ENCODE data around the gene ANKRD2.
"Not testable (repeated sequence)": the region's sequence is repeated elsewhere in the genome, so short reads cannot be mapped to it uniquely, and the experiment has no call there.

Gene ANKRD2

DNA sequence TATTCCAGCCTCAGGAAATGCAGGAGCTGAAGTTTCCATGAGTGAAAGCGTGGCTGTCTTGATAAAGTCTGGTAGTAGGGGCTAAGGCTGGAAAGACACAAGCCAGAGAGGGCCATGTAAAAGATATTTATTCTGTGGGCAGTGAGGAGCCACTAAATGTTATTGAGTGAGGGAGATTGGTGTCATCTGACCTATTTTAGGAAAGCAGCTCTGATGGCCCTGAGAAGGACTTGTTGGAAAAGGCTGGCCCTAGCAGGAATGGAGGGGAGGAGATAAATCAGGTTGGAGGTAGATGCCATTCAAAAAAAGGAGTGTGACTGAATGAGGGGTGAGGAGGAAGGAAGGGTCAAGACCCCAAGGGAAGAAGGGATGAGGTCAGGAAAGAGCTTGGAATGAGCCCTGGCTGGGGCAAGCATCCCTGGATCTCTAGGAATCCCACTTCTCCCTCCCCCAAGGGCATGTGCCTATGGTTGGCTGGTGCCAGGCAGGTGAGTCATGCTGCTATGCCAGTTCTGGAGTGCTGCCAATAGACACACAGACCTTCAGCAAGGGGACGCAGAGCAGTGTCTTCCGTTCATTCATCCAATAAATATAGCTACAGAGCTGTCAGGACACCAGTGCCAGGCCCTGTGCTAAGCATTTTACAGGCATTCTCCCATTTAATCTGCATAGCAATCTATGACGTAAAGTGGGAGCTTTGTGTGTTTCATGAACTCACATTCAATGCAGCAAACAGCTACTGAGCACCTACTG lies 2.0 kb downstream of the ANKRD2 start:
- DNase-seq, result no peak

DNA sequence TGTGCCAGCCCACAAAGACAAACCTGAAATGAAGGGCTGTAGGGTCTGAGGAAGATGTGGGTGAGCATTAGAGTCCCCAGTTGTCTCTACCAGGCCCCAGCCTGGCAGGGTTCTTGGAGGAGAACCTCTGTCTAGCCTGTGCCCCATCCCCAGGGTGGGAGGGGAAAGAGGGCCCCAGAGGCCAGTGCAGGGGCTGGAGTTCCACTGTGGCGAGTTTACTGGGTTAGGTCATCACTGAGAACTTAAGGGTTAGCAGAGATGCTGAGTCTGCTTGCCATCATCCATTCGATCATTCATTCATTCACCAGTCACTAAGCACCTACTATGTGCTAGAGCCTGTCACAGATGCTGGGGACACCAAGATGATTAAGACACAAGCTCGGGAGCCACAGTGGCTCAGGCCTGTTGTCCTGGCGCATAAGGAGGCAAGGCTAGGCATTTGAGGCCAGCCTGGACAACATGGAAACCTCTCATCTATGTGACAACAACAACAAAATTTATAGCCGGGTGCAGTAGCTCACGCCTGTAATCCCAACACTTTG lies 2.6 kb downstream of the ANKRD2 start:
- DNase-seq, result no peak

DNA sequence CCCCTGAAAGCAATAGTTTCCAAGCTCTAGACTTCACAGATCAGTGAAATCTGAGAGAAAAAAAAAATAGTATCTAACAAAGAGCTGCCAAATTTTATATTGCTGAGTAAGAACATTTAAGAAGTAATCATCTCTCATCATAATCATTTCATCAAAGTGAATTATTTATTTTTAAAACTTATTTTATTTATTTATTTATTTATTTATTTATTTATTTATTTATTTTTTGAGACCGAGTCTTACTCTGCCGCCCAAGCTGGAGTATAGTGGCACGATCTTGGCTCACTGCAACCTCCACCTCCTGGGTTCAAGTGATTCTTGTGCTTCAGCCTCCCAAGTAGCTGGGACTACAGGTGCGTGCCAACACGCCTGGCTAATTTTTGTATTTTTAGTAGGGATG lies 3.9 kb downstream of the ANKRD2 start:
- not testable (repeated sequence) for DNase-seq

DNA sequence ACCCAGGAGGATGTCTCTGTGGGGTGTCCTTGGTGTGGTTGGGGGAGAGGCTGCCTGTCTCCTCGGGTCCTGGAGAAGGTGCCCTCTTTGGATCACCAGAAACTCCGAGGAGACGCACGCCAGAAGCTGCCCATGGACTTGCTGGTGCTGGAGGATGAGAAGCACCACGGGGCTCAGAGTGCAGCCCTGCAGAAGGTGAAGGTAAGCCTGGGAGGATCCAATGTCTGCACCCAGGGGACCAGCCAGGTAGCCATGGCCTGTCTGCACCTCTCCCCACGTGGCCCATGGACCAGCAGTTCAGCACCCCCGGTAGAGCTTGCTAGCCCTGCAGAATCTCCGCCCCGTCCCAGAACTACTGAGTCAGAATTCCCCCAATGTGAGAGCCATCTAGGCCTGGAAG lies 5.1 kb downstream of the ANKRD2 start:
- DNase-seq, result no peak

DNA sequence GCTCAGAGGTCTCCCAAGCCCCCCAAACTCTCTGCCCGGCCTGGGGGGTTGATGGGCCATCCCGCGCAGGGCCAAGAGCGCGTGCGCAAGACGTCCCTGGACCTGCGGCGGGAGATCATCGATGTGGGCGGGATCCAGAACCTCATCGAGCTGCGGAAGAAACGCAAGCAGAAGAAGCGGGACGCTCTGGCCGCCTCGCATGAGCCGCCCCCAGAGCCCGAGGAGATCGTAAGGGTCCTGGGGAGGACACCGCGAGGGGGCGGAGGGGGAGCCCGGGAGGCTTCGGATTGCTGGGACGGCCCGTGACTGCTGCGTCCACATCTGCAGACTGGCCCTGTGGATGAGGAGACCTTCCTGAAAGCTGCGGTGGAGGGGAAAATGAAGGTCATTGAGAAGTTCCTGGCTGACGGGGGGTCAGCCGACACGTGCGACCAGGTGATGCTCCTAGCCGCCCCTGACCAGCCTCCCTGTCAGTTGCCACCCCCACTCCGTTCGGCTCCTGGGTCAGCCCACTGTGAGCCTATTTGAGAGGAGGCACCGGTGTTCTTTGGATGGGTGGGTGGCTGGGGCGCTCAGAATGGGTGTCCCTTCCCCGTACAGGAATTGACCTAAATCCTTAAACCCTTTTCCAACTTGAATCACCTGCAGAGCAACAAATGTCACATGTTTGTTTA lies 5.7 kb downstream of the ANKRD2 start:
- DNase-seq, result no peak

DNA sequence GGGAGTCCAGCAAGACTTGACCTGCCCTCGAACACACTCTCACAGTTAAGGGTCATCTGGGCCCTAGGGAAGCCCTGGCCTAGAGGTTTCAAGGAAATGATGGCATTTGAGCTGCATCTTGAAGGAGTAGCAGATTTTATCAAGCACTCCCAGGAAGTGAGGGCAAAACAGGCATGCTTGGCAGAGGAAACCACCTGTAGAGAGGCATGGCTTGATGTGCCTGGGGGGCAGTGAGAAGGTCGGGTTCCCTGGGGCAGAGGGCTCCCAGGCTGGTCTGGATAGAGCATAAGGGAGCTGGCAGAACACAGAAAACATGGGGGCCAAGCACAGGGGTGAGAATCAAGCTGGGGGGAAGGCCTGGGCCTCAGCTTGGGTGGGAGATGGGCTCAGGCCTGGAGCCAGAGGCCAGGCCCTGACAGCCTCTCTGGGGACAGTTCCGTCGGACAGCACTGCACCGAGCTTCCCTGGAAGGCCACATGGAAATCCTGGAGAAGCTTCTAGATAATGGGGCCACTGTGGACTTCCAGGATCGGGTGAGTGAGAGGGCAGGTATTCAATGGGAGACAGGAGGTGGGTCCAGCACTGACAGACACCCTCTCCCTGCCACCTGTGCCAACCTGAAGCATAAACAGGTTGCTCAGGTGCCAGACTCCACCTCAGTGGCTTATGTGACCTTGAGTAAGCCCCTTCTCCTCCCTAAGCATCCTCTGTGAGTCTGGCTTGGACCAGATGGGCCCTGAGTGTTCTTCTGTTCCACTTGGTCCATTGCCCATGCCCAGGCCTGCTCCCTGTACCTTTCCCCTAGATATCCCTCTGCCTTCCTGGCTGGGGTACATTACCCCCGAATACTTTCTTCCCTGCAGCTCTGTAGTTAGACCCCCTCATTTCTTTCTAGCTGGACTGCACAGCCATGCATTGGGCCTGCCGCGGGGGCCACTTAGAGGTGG lies 8.1 kb downstream of the ANKRD2 start:
- DNase-seq, result no peak

DNA sequence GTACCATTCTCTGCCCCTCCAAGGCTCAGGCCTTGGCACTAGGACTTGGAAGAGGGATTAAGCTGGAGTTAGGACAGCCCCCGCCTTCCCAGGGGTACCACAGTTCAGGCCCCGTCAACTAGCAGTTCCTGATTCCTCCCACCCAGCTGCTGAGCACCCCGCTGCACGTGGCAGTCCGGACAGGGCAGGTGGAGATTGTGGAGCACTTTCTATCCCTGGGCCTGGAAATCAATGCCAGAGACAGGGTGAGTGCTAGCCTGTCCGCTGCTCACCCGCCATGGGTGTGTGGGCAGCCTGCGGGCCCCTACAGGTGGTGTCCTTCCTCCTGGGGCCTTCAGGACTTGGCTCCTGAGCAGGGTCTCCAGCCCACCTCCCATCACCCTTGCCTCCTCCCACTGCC lies 9.6 kb downstream of the ANKRD2 start:
- DNase-seq, result no peak

DNA sequence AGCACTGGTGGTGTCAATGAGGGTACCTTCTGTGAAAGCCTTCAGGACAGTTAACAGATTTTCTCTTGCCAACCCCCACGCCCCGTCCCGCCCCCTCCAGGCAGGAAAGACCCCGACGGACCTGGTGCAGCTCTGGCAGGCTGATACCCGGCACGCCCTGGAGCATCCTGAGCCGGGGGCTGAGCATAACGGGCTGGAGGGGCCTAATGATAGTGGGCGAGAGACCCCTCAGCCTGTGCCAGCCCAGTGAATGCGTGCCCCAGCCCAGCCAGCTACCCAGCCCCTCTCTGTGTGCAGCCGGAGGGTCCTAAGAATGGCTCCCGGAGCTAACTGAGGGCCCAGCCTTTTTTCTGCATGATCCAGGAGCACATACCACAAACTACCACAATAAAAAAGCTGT lies 10.9 kb downstream of the ANKRD2 start:
- DNase-seq, result no peak

DNA sequence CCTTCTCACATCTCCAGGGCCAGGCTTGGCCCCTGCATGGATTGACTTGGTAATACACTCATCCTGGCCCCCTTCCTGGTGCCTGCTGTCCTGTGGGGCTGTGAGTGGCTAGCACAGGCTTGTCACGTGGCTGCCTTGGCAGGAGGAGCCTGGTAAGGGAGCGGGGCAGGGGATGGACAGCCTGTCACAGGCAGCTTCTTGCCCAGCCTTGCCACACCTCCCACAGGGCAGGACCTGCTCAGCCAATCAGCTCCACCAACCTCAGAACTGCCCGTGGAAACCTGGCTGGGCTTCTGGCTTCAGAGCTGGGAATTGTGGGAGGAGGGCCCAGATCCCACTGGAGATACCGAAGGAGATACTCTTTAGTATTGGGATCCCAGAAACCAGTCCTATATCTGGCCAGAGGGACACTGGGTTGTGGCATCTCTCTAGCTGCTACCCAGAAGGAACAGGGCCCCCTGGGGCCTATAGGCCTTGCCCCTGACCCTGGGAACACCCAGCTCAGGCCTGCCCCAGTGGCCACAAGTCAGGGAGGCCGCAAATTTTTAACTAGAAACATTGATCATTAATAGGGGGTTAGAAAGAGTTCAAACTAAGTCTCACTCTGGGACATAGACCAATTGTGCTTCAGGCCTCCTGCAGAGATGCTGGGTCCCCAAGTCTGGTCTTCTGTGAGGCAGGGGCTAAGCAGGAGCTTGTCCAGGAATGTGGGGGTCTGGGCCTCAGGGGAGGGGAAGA lies 11.7 kb downstream of the ANKRD2 start, which contains the start of gene HOGA1:
HOGA1 (plus strand) TSS at position 330 of the 738 bp plus-strand sequence; CDS start at position 645, 315 bp downstream.
- DNase-seq, result no peak

DNA sequence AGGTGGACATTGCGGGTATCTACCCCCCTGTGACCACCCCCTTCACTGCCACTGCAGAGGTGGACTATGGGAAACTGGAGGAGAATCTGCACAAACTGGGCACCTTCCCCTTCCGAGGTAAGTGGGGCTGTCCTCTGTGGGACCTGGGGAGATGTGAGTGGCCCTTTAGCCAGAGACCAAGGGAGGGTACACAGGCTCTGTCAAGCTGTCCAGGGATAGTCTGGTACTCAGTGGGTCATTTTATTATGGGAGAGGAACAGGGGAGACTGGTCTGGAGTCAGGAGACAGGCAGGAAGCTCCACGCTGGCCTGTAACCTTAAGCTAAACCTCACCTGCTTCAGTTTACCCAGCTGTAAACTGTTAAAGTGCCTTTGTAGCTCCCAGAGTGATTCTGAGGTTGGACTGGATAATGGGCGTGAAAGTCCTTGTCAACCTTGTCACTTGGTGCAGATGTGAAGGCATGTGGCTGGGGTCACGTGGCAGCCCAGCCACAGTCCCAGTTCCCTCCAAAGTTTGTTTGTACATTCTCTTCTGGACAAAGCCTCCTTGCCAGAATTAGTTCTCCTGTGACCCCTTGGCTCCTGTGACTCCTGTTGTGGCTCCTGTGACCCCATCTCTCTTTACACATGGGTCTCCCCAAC lies 12.3 kb downstream of the ANKRD2 start:
- no peak for DNase-seq

DNA sequence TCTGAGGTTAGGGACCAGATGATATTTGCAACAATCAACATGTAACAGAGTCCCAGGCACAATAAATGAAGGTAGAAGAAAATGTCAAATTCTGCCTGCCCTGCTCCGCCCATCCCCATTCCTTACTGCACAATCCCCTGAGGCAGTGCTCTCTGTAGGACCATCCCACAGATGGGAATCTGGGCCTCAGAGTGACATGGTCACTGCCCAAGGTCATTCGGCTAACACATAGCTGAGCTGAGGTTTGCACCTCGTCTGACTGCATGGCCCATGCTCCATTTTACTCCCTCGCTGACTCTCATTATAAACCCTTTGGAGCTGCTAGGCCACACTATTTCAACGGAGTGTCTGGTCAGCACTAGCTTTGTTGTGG lies 12.8 kb downstream of the ANKRD2 start:
- no peak for DNase-seq

DNA sequence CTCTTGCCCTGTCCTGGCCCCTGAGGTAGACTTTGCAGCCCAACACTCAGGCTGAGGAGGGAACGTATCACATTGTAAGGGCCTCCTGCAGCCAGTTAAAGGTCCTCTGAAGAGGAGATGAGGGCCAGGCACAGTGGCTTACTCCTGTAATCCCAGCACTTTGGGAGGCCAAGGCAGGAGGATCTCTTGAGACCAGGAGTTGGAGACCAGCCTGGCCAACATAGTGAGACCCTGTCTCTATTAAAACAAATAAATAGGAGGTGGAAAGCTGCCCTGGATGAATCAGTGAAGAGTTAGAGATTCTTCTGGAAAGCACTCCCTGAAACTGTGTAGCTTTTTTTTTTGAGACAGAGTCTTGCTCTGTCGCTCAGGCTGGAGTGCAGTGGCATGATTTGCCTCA lies 14.6 kb downstream of the ANKRD2 start:
- DNase-seq, result no peak

DNA sequence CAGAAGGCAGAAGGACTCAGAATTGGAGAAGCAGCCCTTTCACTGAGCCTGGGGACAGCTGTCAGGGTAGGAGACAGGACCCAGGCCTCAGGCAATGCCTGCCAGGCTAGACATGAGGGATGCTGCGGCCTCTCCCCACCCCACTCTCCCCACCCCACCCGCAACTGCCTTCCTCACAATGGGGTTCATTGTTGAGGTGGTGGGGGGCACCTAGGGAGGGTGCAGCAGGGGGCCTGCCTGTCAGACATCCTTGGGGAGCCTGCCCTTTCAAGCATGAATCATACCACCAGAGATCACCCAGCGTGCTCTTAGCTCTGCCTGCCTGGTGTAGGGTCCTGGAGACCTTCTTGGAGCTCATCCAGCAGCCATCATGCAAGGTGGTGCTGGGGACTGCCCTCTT lies 16.9 kb downstream of the ANKRD2 start, which contains the start of gene C10orf62:
C10orf62 (plus strand) TSS at position 243 of the 400 bp plus-strand sequence. CDS start 177 bp downstream, outside the sequence.
- no peak for DNase-seq

DNA sequence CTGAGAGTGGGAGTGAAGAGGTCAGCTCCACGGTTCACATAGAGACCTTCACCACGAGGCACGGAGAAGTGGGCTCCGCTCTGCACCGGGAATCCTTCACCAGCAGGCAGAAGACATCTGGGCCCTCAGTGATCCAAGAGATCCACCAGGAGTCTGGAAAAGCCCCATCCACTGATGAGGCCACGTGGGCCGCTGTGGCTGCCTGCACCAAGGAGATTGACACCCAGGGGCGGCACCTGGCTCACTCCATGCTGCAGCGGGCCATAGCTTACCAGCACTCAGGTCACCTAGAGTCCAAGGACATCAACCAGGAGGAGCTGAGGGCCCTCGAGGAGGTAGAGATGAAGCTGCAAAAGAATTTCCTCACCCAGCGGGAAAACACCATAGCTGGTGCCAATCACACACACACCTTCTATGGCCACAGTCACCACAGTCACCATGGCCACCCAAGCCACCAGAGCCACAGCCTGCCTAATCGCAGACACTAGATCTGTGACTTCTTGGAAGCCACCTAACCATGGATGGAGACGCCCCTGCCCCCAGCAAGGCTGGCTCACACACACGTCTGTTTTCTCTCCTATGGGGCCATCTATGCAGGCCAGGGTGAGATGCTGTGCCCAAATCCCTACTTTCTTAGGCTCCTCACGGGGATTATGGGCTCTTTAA lies 17.6 kb downstream of the ANKRD2 start:
- DNase-seq, result peak; percentile 55

DNA sequence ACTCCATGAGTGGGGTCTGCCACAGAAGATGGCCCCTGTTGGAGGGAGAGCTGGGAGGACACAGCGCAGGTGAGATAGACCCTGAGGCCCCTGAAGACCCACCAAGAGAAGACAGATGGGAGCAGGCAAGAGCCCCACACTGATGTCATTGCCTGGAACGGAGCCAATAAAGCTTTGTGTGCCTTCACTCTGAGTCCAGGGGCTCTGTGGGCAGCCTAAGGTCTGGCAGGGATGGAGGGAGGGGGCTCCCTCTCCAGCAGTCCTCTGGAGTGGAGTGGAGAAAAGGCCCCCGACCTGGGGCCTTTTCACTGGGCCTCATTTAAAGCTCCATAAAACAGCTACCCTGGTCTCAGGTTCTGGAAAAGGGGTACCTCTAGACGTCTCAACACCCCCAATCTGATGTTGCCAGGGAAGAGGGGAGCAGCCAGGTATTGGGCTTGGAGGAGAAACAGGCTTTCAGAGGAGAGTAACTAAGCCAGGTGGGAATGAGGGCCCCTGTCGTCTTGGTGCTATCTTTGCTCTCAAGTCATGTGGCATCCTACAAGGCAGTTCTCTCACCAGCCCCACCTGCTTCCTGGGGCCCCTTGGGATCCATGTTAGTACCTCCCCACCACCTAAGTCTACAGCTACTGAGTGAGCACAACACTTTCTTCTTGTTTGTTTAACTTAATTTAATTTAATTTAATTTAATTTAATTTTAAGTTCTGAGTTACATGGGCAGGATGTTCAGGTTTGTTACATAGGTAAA lies 18.3 kb downstream of the ANKRD2 start:
- no peak for DNase-seq

DNA sequence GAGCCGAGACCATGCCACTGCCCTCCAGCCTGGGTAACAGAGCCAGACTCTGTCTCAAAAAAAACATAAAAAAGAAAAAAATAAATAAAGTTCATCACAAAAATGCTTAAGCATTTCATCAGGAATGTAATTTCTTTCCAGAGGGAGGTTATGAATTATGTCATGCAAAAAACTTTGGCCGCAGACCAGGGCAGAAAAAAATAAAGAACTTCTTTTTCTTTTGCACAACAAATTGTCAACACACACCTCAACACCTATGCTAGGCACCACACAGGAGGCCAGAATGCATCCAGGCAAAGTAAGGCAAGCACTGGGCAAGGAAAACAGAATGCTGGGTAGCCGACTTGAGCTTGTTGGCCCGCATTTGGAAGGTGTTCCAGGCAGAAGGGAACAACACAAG lies 20.8 kb downstream of the ANKRD2 start:
- no peak for DNase-seq

DNA sequence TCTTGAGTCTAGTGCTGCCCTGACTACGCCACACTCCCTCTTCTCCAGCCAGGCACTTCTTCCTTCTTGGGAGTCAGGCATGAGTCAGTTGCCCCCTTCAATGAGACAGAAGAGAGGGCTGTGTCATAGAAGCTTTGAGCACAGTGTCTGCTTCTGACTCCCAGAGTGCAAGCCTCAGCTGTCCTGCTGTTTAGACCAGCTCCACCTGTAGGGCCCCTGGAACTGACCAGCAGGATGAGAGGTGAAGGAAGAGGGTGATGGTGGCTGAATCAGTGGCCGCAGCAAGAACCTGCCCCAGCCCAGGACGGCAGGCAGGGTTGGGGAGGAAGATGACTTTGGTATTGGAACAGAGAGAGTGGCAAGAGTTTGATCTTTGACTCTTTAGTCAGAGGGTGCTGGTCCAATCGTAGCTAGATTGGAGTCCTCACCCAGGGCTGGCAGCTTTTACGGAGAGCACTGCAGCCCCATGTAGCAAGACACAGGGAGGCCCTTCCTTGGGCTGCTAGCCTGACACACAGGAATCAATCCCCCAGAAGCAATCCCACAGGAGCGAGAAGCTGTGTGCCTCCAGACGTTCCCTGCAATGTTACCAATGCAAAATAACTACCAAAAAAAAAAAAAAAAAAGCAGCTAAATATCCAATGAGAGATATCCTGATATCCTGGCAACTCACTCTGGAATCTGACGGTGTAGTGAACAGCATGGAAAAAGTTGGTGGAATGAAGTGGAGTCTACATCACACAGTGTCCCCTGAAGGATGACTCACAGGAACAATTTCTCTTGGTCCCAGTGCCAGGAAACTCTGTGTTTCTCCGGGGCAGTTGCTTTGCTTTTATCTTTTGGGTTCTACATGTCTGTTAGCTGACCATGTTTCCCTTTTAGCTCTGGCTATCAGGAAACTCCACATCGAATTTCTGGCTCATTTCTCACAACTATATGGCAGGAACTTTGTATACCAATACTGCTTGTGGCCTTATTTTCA lies 23.8 kb downstream of the ANKRD2 start:
- DNase-seq, result no peak

DNA sequence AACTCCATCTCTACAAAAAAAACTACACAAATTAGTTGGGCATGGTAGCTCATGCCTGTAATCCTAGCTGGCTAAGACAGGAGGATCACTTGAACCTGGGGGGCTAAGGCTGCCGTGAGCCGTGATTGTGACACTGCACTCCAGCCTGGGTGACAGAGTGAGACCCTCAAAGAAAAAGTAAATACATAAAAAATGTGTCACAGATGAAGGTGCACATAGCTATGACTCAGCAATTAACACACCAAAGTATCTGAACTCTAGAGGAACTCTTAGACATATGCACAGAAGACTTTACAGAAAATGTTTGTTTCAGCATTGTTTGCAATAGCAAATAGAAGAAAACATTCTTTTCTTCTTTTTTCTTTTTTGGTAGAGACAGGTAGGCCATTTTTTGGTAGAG lies 25.2 kb downstream of the ANKRD2 start:
- no peak for DNase-seq

Measured in activated CD4-positive, alpha-beta T cell treated with anti-CD3 and anti-CD28 coated beads, Interleukin-2, Interleukin-6, amounts not matched to agents 100 ng/mL and 50 ng/mL, durations not matched to agents 16 hours and 8 hours (primary cell).